Measurements from ENCODE around the gene RNF166.

RNF166 gene

DNA sequence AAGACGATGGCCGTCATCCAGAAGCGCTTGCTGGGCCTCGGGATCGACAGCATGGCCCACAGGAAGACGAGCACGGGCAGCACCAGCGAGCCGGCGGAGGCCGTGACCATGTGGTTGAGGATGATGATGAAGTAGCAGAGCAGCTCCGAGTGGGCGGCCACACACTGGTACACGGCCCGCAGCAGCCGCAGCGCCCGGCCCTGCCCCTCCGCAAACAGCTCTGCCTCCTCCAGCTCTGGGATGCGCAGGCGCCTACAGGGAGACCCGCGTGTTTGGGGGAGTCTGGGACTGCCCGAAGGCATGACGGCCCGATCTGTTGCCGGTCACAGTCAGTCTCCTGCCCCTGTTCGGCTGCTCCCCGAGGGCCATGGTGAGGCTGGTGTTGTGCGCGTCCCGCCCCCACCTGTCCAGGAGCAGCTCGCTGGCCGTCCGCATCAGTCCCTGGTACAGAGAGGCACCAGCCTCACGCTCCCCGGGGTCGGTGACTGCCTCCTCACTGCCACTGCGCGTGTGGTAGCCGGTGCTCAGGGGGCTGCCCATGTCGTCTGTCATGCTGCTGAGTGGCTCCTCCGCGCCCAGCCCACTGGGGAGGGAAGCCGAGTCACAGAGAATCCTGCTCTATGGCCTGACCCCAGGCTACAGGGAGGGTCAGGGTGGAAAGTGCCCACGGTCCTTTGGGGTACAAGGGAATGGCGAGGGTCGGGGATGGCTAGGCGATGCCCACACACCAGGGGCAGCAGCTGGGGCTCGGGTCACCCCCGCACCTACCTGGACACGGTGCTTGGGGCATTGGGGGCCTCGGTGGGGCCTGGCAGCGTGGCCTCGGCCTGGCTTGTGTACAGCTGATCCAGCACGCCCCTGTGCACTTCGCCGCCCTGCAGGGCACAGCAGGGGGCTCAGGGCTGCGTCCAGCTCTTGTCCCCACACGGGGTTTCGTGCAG, 15.9 kb upstream of the RNF166 start:
- ChIA-PET CTCF (interaction anchor here (3.3 kb wide), 1 partner anchor 15 kb away, joined by 10 read pairs; no protein-coding TSS in a partner anchor), POLR2A (no interaction called here)
- no peak for DNase-seq (ENCODE audit: low read depth, low spot score)
- TF ChIP-seq, protein P1, sequence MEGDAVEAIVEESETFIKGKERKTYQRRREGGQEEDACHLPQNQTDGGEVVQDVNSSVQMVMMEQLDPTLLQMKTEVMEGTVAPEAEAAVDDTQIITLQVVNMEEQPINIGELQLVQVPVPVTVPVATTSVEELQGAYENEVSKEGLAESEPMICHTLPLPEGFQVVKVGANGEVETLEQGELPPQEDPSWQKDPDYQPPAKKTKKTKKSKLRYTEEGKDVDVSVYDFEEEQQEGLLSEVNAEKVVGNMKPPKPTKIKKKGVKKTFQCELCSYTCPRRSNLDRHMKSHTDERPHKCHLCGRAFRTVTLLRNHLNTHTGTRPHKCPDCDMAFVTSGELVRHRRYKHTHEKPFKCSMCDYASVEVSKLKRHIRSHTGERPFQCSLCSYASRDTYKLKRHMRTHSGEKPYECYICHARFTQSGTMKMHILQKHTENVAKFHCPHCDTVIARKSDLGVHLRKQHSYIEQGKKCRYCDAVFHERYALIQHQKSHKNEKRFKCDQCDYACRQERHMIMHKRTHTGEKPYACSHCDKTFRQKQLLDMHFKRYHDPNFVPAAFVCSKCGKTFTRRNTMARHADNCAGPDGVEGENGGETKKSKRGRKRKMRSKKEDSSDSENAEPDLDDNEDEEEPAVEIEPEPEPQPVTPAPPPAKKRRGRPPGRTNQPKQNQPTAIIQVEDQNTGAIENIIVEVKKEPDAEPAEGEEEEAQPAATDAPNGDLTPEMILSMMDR (IDR thresholded peaks at IDR 0.05; ENCODE audit: insufficient read depth, low read length, missing control alignments), result no peak
- no peak overlapping the region for H3K4me3 ChIP-seq (ENCODE audit: low read depth, low read length)

DNA sequence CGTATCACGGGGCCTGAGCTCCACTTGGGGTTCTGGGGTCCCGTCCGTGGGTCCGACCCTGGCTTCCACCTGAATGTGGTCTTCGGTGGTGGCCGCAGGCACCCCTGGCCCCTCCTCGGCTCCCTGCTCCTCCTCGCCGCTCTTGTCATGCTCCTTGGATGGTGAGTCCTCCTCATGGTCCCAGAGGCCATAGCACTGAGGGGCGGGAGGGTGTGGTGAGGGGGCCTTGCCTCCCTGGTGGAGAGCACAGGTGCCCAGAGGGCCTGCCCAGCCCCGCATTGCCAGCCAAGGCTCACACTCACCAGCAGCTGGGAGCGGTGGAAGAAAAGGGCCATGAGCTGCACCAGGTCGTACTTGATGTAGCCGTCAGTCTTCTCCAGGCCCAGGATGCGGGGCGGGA, 15.0 kb upstream of the RNF166 start:
- ChIA-PET POLR2A (no interaction called here), CTCF (interaction anchor here (1.7 to 3.3 kb wide), 2 partner anchors 16 to 22 kb away, joined by 6 to 10 read pairs; no protein-coding TSS in a partner anchor)
- H3K4me3 ChIP-seq (ENCODE audit: low read depth, low read length), result no peak overlapping the region
- DNase-seq (ENCODE audit: low read depth, low spot score), result no peak
- TF ChIP-seq, protein P1 (IDR thresholded peaks at IDR 0.05; ENCODE audit: insufficient read depth, low read length, missing control alignments), result no peak

DNA sequence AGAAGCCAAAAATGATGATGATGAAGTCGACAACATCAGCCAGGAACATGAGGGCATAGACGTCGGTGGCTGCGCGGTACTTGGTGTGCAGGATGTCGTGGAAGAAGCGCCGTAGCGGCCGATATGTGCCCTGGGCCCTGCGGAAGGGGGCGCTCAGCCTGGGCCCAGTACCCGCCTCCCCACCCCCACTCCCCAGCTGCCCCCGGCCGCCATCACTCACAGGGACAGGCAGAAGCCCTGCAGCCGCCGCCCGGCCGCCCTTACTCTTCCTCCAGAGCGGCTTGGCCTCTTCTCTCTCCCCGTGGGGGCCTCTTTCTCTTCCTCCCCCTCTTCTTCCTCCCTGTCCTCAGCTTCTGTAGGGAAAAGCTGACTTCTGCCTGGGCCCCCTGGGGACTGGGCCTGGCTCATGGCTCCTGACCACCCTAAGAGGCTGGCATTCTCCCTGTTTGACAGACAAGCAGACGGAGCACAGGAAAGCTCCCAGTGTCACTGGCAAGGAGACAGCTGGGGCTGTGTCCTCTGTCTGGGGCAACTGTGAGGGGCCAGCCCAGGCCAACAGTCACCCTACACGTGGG, 14.3 kb upstream of the RNF166 start:
- CTCF ChIA-PET, result interaction anchor here (0.9 to 3.3 kb wide), 3 partner anchors 12 to 23 kb away, joined by 3 to 10 read pairs (median 6); no protein-coding TSS in a partner anchor
- TF ChIP-seq, protein P1 (IDR thresholded peaks at IDR 0.05; ENCODE audit: insufficient read depth, low read length, missing control alignments), result no peak
- POLR2A ChIA-PET, result no interaction called here
- no peak overlapping the region for H3K4me3 ChIP-seq (ENCODE audit: low read depth, low read length)
- DNase-seq (ENCODE audit: low read depth, low spot score), result no peak

DNA sequence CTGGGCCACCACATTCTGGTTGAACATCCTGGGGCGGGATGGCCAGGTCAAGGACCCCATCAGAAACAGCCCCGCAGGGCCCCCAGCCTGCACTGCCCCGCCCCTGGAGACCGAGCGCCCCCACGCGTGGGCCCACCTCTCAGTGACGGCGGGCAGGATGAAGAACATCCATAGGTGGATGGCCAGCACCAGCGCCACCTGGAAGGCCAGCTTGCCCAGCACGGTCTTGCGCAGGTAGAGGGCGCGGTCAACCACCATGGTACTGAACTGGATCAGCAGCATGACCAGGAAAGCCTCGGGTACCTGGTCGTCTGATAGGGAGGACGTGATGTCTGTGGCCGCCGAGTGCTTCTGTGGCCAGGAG, 13.7 kb upstream of the RNF166 start:
- ChIA-PET CTCF (interaction anchor here (0.9 to 3.3 kb wide), 3 partner anchors 11 to 23 kb away, joined by 3 to 10 read pairs (median 6); no protein-coding TSS in a partner anchor), POLR2A (no interaction called here)
- no peak overlapping the region for H3K4me3 ChIP-seq (ENCODE audit: low read depth, low read length)
- DNase-seq (ENCODE audit: low read depth, low spot score), result no peak
- TF ChIP-seq, protein P1 (IDR thresholded peaks at IDR 0.05; ENCODE audit: insufficient read depth, low read length, missing control alignments), result no peak

DNA sequence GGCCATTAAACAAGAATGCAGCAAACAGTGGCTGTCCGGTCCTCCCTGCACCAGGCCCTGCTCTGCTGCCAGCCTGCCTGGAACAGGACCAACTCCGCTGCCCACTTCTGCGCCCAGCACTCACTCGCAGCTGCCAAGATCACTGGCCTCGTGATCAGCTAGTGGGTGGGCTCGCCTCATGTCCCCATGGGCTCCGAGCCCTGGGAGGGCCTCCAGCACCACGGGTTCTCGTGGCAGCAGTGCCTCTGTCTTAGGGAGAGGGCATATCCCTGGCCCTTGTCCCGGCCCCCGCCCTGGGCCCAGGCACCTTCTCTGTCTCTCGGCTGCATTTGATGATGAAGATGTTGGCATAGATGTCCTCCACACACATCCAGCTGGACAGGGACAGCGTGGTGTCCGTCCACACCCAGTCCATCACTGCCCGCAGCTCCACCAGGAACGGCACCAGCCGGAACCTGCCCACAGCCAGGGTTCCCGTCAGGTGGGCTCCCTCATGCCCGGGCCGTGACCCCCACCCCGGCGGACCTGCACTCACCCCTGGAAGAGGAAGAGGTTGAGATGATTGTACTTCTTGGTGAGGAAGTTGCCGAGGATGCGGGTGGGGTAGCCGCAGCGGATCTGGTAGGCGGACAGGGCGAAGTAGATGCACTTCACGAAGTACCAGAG, 13.2 kb upstream of the RNF166 start:
- POLR2A ChIA-PET, result interaction anchor here (0.7 kb wide), 1 partner anchor 15 kb away, joined by 3 read pairs; no protein-coding TSS in a partner anchor
- no peak for DNase-seq (ENCODE audit: low read depth, low spot score)
- TF ChIP-seq, protein P1 (IDR thresholded peaks at IDR 0.05; ENCODE audit: insufficient read depth, low read length, missing control alignments), result no peak
- no peak overlapping the region for H3K4me3 ChIP-seq (ENCODE audit: low read depth, low read length)
- CTCF ChIA-PET, result interaction anchor here (0.9 to 3.3 kb wide), 4 partner anchors 11 to 24 kb away, joined by 3 to 15 read pairs (median 8); no protein-coding TSS in a partner anchor

Data from AG04449 (cell line).